ENCODE data around the gene LGI1.

GRCh38 chr10:93773120-93773519 is 15.4 kb downstream of the LGI1 start:
- no peak for TF ChIP-seq E2F5 (CRISPR knock-in tag; IDR thresholded peaks at IDR 0.05)
- TF ChIP-seq BMI1 (IDR thresholded peaks at IDR 0.05; ENCODE audit: low read length), result no peak
- TF ChIP-seq CHAMP1 (IDR thresholded peaks at IDR 0.05), result no peak
- TF ChIP-seq ZNF398 (CRISPR knock-in tag; IDR thresholded peaks at IDR 0.05), result no peak

All from K562 (cell line).